DOHH2 (cell line): ENCODE results near the gene NUP35.

Experiments
- H3F3A ChIP-seq: fragments of 200-600 bp; sonication (generic), shearing (Covaris generic); 2 replicates; pipeline ENCODE4 v1.6.0; 2016; ENCODE audit warnings: antibody characterized with exemption, mild to moderate bottlenecking; ENCODE audit not compliant: control insufficient read depth, insufficient read depth
- H3K27ac ChIP-seq: fragments of 200-600 bp; sonication (generic); 2 replicates; pipeline ENCODE4 v1.5.1; 2014; ENCODE audit warnings: low read depth, mild to moderate bottlenecking, low read length, moderate library complexity
- H3K27me3 ChIP-seq: fragments of 200-600 bp; sonication (generic); 2 replicates; pipeline ENCODE4 v1.6.1; 2014; ENCODE audit warnings: mild to moderate bottlenecking, low read length, mixed read lengths; ENCODE audit not compliant: control insufficient read depth
- H3K36me3 ChIP-seq: fragments of 200-600 bp; sonication (generic); 2 replicates; pipeline ENCODE4 v1.6.1; 2014; ENCODE audit warnings: mild to moderate bottlenecking, low read length, moderate library complexity, mixed read lengths; ENCODE audit not compliant: control insufficient read depth
- H3K4me1 ChIP-seq: fragments of 200-600 bp; sonication (generic); 2 replicates; pipeline ENCODE4 v1.6.1; 2014; ENCODE audit warnings: mild to moderate bottlenecking, low read length, mixed read lengths; ENCODE audit not compliant: control insufficient read depth
- H3K4me2 ChIP-seq: fragments of 200-600 bp; sonication (generic); 2 replicates; pipeline ENCODE4 v1.6.0; 2014; ENCODE audit warnings: mild to moderate bottlenecking, low read length, moderate library complexity
- H3K4me3 ChIP-seq: fragments of 200-600 bp; sonication (generic); 2 replicates; pipeline ENCODE4 v1.5.1; 2014; ENCODE audit warnings: mild to moderate bottlenecking, low read length, mixed read lengths
- H3K79me2 ChIP-seq: fragments of 200-600 bp; sonication (generic); 2 replicates; pipeline ENCODE4 v1.6.1; 2014; ENCODE audit warnings: mild to moderate bottlenecking, low read length, mixed read lengths; ENCODE audit not compliant: control insufficient read depth
- H3K9me2 ChIP-seq: fragments of 200-600 bp; sonication (generic); replicated peaks from 2 replicates; pipeline ENCODE4 v1.6.1; 2014; ENCODE audit warnings: mild to moderate bottlenecking, low read length, mixed read lengths; ENCODE audit not compliant: control insufficient read depth
- H3K9me3 ChIP-seq: fragments of 200-600 bp; sonication (generic); 2 replicates; pipeline ENCODE4 v1.6.1; 2014; ENCODE audit warnings: antibody characterized with exemption, low read length, mixed read lengths; ENCODE audit not compliant: control insufficient read depth, insufficient read depth
- H4K20me1 ChIP-seq: fragments of 200-600 bp; sonication (generic); 2 replicates; pipeline ENCODE4 v1.6.0; 2014; ENCODE audit warnings: low read depth, mild to moderate bottlenecking, antibody characterized with exemption, low read length, moderate library complexity; ENCODE audit not compliant: control insufficient read depth, insufficient read depth
- CTCF ChIP-seq: fragments of 200-600 bp; sonication (generic); IDR thresholded peaks from one replicate; pipeline ENCODE4 v1.5.1; 2014; ENCODE audit warnings: antibody characterized with exemption, mild to moderate bottlenecking, low read depth, low read length; ENCODE audit not compliant: poor library complexity, severe bottlenecking
- EZH2phosphoT487 ChIP-seq: fragments of 200-600 bp; sonication (generic); IDR thresholded peaks from 2 replicates; pipeline ENCODE4 v1.6.1; 2017; ENCODE audit warnings: borderline replicate concordance, mild to moderate bottlenecking, antibody characterized with exemption, low read length, moderate library complexity, mixed read lengths

Gene NUP35

DNA sequence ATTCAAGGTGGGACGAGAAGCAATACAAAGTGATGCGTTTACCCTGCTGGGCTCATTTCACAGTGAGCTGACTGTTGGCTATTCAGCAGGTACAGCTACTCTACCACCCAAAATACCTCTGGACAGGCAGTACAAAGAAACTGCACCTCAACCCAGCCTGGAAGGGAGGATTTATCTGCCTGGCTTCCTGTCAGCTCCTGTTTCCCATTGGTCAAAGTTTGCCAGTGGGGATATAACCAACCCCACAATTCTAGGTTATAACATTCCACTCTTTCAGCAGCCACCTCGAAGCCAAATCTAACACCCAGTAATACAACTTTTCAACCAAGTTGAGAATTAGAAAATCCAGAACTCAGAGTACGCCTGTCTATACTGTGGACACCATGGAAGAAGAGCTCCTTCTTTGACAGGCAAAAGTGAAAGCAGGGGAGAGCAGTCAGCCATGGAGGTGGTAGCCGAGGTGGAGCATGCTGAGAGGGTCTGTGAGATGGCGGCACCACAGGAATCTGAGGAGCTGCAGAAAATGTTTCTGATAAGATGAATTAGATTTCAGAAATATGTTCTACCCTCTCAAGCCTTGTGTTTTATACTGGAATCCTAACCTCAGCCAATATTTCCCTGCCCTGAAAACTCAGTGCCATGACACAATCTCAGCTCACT, 34.9 kb upstream of the NUP35 start:
- Histone ChIP-seq H3K4me3 (peak overlapping the region; percentile 11; the same call in 1 of the 2 replicates), H3K36me3 (no peaks in the 10 kb centered on the region), H3K27me3 (no peaks in the 10 kb centered on the region), H3K4me2 (peak overlapping the region; percentile 28; the same call in 1 of the 2 replicates), H4K20me1 (no peaks in the 10 kb centered on the region), H3K9me2 (no peaks in the 10 kb centered on the region), H3F3A (no peaks in the 10 kb centered on the region), H3K27ac (no peak overlapping the region), H3K79me2 (no peaks in the 10 kb centered on the region), H3K9me3 (no peaks in the 10 kb centered on the region), H3K4me1 (0 out of 2 replicates have a peak, but pooled peaks cover 3% of the 10 kb centered on the region)
- no peak for TF ChIP-seq CTCF
- TF ChIP-seq EZH2phosphoT487, result no peak

DNA sequence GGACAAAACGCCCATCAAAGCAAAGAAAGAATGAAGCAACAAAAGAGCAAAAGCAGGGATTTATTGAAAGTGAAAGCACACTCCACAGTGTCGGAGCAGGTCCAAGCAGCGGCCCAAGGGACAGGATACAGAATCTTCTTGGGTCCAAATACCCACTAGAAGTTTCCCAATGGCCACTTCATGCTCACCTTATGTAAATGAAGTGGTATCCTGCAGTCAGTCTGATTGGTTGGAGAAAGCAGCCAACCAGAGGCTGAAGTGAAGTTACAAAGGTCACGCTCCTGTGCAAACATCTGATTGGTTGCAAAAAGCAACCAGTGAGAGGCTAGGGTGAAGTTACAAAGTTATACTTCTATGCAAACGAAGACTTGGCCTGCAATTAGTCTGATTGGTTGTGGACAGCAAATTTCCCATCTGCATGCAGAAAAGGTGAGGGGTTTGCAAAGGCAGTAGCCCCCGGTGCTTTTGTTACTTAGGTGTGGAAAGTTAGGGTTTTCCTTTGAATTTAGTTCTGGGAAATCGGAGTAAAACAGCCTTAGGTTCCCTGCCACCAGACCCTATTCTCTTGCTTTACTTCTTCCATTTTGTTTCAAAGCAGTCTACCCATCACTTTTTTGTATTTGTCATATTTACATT, 32.8 kb upstream of the NUP35 start:
- Histone ChIP-seq H3K27me3 (no peaks in the 10 kb centered on the region), H3K4me2 (no peak overlapping the region), H3K9me2 (no peaks in the 10 kb centered on the region), H3K4me3 (no peak overlapping the region), H3K79me2 (no peaks in the 10 kb centered on the region), H3K27ac (no peak overlapping the region), H3K9me3 (no peaks in the 10 kb centered on the region), H4K20me1 (no peaks in the 10 kb centered on the region), H3K36me3 (no peaks in the 10 kb centered on the region), H3F3A (no peaks in the 10 kb centered on the region), H3K4me1 (0 out of 2 replicates have a peak, but pooled peaks cover 3% of the 10 kb centered on the region)
- TF ChIP-seq EZH2phosphoT487 (no peak), CTCF (no peak)

- no peak for TF ChIP-seq EZH2phosphoT487
- TF ChIP-seq CTCF, result no peak
- Histone ChIP-seq H4K20me1 (no peaks in the 10 kb centered on the region), H3K79me2 (no peaks in the 10 kb centered on the region), H3K27ac (no peak overlapping the region), H3K9me2 (no peaks in the 10 kb centered on the region), H3K9me3 (no peaks in the 10 kb centered on the region), H3K4me3 (no peak overlapping the region), H3K27me3 (no peaks in the 10 kb centered on the region), H3K4me2 (no peak overlapping the region), H3F3A (no peaks in the 10 kb centered on the region), H3K36me3 (no peaks in the 10 kb centered on the region), H3K4me1 (0 out of 2 replicates have a peak, but pooled peaks cover 3% of the 10 kb centered on the region)
Observed at GRCh38 chr2:183091954-183092345, 32.3 kb upstream of the NUP35 start.
